ENCODE data around the gene IPO13. TPM values are rescaled to one million over a fixed set of nuclear protein-coding genes. Genes with fewer than 3 reads are reported as not detected.

Gene IPO13
- total RNA-seq, 2 experiments from 2014 or later = 15.8 to 16.9 TPM

DNA sequence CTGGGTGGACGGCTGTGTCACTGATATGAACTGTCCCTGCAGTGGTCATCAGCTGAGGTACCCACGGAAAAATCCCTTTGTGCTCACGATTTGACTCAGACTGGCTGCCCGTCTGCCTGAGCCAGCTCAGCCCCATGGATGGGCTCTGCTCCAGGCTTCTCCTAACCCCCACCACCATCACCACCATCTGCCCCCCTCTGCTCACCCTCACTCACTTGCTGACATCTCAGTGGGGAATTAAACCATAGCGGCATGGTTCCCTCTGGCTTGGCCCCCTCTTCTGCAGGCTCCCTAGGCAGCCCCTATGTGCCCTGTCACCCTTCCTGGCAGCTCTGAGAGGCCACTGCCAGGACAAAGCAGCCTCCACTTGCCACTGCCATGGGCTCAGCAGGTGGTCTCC is 67.2 kb downstream of the IPO13 start:
- no peak overlapping the region for H3K4me3 Mint-ChIP-seq
- no peaks in the 10 kb centered on the region for H3K27me3 Mint-ChIP-seq
- H3K36me3 Mint-ChIP-seq = no peaks in the 10 kb centered on the region
- DNase-seq = no peak
- no peaks in the 10 kb centered on the region for H3K9me3 Mint-ChIP-seq
- peaks cover 15% of the 10 kb centered on the region for H3K4me1 Mint-ChIP-seq
- no peak overlapping the region for H3K27ac Mint-ChIP-seq

DNA sequence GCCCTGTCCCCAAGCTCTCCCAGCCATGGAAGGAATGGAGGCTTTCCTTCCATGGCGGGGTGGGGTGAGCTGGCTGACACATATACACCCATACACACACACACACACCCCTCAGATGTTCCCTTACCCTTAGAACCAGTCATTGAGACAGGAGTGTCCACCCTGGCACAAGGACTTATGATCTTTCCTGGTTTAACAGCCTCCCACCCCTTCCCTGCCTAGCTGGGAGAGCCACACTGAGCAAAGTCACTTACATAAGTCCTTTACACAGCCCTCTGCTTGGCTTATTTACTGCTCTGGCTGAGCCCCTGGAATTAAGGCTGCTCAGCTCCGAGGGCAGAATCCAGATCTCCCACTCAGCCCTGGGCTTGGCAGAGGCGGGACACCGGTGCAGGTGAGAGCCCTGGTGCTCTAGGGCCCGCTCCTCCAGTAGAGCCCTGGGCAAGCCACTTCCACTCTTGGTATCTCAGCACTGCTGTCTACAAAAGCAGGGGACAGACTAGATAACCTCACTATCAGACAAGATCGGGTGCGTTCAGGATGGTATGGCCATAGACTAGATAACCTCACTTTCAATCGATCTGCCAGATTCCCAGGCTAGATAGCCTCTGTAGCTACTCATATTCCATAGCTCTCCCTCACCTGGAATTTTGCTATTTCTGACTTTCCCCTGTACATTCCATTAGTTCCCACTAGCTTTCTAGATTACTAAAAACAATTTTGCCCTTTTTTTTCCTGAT is 67.8 kb downstream of the IPO13 start:
- Mint-ChIP-seq H3K4me3 (no peak overlapping the region), H3K27ac (no peak overlapping the region), H3K27me3 (no peaks in the 10 kb centered on the region), H3K4me1 (peaks cover 15% of the 10 kb centered on the region), H3K9me3 (no peaks in the 10 kb centered on the region), H3K36me3 (no peaks in the 10 kb centered on the region)
- DNase-seq = no peak

DNA sequence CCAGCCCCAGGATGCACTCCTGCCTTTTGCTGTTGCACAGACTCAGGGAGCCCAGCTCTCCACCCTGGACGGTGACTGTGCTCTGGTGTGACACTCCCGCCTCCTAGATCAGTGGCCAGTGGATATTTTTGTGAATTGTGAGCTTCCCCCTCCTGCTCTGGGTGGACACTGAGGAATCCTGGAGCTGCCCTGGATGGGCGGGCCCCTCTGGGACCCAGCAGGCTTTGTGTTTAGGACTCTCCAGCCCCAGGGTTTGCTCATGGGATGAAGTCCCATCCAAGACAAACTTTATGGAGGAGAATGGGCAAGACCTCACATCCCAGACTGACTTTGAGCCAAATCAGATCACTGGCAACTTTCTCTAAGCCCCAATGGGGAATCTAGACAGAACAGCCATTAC is 68.5 kb downstream of the IPO13 start:
- Mint-ChIP-seq H3K27me3 (no peaks in the 10 kb centered on the region), H3K36me3 (peaks cover 2% of the 10 kb centered on the region), H3K4me3 (no peak overlapping the region), H3K27ac (no peak overlapping the region), H3K4me1 (peaks cover 15% of the 10 kb centered on the region), H3K9me3 (no peaks in the 10 kb centered on the region)
- DNase-seq = no peak

DNA sequence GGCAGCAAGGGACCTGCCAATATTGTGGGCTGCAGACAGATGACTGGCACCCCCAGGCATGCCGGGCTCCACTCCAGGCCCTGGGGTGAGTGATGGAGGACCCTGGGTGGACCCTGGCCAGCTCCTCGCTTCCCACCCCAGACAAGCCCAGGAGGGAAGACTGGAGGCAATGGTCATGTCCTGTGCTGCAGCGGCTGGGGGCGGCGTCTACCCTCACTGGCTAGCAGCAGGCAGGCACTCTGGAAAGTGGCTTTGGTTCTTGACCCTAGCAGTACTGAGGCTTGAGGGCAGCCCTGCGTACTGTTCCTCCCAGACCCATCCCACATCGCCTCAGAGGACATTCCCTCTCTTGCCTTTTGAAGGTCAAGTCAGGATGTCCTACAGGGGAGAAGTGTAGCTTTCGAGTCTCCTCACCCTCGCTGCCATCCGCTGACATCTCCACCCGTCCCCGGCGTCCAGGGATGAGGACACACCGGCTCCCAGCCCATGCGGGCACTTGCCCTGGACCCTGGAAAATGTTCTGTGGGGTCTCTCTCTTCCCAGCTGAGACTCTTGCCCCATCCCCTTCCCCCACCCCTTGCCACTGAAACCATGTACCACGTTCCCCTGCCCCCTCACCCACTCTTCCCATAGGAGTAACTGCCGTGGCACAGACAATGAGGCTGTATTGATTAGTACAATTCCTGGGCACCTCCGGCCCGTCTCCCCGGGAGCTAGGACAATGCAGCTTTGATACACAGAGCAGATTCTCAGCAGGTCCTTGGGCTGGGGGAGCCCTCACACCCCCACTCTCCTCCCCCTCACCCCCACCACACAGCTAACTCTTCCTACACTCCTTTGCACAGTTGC is 69.5 kb downstream of the IPO13 start:
- DNase-seq = no peak
- Mint-ChIP-seq H3K27ac (no peak overlapping the region), H3K4me3 (no peak overlapping the region), H3K36me3 (peaks cover 2% of the 10 kb centered on the region), H3K27me3 (no peaks in the 10 kb centered on the region), H3K9me3 (no peaks in the 10 kb centered on the region), H3K4me1 (peaks cover 15% of the 10 kb centered on the region)

DNA sequence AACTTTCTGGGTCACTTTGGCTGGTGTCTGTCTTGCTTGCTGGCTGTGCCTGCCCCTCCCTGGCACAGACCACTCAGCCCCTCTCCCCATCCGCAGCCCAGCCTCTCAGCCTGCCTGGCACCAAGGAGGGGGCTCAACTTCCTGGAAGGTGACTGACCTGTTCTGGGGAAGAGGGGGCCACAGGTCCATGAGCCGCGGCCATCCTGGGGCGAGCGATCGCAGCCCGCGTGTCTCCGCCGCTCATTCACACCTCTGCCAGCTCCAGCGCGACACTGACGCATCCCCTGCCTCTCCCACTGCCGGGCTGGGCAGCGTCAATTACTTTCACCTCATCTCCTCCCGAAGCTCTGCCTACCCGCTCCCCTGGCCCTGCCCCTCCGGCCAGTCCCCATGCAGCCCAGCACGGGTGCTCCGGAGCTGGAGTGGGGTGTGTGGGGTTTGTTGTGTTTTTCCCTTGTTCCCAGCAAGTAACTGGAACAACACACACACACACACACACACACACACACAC is 70.2 kb downstream of the IPO13 start:
- peaks cover 2% of the 10 kb centered on the region for H3K36me3 Mint-ChIP-seq
- H3K9me3 Mint-ChIP-seq = no peaks in the 10 kb centered on the region
- H3K4me3 Mint-ChIP-seq = no peak overlapping the region
- H3K27me3 Mint-ChIP-seq = no peaks in the 10 kb centered on the region
- no peak for DNase-seq
- peaks cover 15% of the 10 kb centered on the region for H3K4me1 Mint-ChIP-seq
- H3K27ac Mint-ChIP-seq = no peak overlapping the region

Other genes with a start within 250 kb of the IPO13 start
- gene ST3GAL3, start 239.4 kb upstream of the IPO13 start, total RNA-seq = 10 to 100 TPM in 1 of 2 experiments, 1 to 10 TPM in 1; 9.7 to 11.1 TPM
- under 1 TPM; 0.16 to 0.43 TPM for gene ARTN, start 13.1 kb upstream of the IPO13 start, total RNA-seq
- gene DPH2, start 23.1 kb downstream of the IPO13 start, total RNA-seq = 10 to 100 TPM; 65.2 to 66.7 TPM
- gene ATP6V0B, start 28.0 kb downstream of the IPO13 start, total RNA-seq = 100 to 1,000 TPM; 116 to 122 TPM
- gene B4GALT2, start 32.3 kb downstream of the IPO13 start, total RNA-seq = 10 to 100 TPM; 38.5 to 41.6 TPM
- gene CCDC24, start 44.6 kb downstream of the IPO13 start, total RNA-seq = 1 to 10 TPM; 1.0 to 1.5 TPM
- 10 to 100 TPM; 13.5 to 14.8 TPM for gene SLC6A9, start 84.5 kb downstream of the IPO13 start, total RNA-seq
- gene KLF17, start 171.9 kb downstream of the IPO13 start, total RNA-seq = not detected
- not detected for gene KLF18, start 194.7 kb downstream of the IPO13 start, total RNA-seq